H1 (cell line): Measurements from ENCODE around the gene COTL1. TPM values are rescaled to one million over a fixed set of nuclear protein-coding genes. Genes with fewer than 3 reads are reported as not detected.

Experiments used
- CHD1 ChIP-seq: IDR thresholded peaks from 2 replicates; pipeline ENCODE4 v1.6.1; 2012; ENCODE audit warnings: low read depth, low read length, improper control_type of control experiment
- EZH2 ChIP-seq: fragments of 200-600 bp; sonication (generic); IDR thresholded peaks from 2 replicates; pipeline ENCODE4 v1.7.1; 2012; ENCODE audit warnings: low read depth, mild to moderate bottlenecking, moderate library complexity, low read length, inconsistent platforms; ENCODE audit not compliant: severe bottlenecking
- MAFK ChIP-seq: IDR thresholded peaks from 2 replicates; pipeline ENCODE4 v1.6.1; 2012; ENCODE audit warnings: low read depth, mild to moderate bottlenecking, improper control_type of control experiment, low read length
- TEAD4 ChIP-seq: IDR thresholded peaks from 2 replicates; pipeline ENCODE4 v1.6.1; 2012; ENCODE audit warnings: low read depth, low read length, inconsistent platforms, mixed read lengths
- ZNF274 ChIP-seq: IDR thresholded peaks from 2 replicates; pipeline ENCODE4 v1.7.0; 2012; ENCODE audit warnings: low read length, borderline replicate concordance; ENCODE audit errors: extremely low read depth
- polyA plus RNA-seq, 7 experiments: library from polyadenylated mRNA; depleted of rRNA in 3 of 7; stranded (reverse) in 5 of 7; unstranded in 2 of 7; fragments of >200 nt in 5 of 7; fragments of 200-250 nt in 2 of 7; gene quantifications; 1 replicate in 5 of 7; 2 replicates in 1 of 7; 4 replicates in 1 of 7; pipeline versions ENCODE4 v1.2.1 to v1.2.3, GENCODE V29; 2011 to 2013; ENCODE audit warnings: missing spikeins in 2 of 7, mixed read lengths in 2 of 7
- total RNA-seq: library from RNA; stranded (reverse); fragmentation: NEBNext Ultra II Directional; extraction: Animal tissue kit (Norgen Biotek cat#: 25700); gene quantifications from 2 replicates; pipeline ENCODE4 v1.2.1, GENCODE V29; 2021

COTL1 gene
- total and polyA plus RNA-seq, 2 of the 8 experiments (the other 6 are each of a cell fraction or from before 2014, with no cell fraction given), result 59.2 to 183 TPM

- TF ChIP-seq TEAD4 (no peak), MAFK (no peak), EZH2 (no peak), CHD1 (no peak), ZNF274 (no peak)
Observed at GRCh38 chr16:84577034-84577803, 40.7 kb downstream of the COTL1 start (continued).
